SH-SY5Y (cell line): Measurements from ENCODE around the gene TMEM150C.

ENCODE experiments used
- GATA2 ChIP-seq: IDR thresholded peaks from 2 replicates; pipeline ENCODE4 v1.6.1; 2011; ENCODE audit warnings: mild to moderate bottlenecking, low read depth, low read length
- GATA3 ChIP-seq: IDR thresholded peaks from 2 replicates; pipeline ENCODE4 v1.6.1; 2011; ENCODE audit warnings: low read depth, mild to moderate bottlenecking, low read length, moderate library complexity

TMEM150C gene

DNA sequence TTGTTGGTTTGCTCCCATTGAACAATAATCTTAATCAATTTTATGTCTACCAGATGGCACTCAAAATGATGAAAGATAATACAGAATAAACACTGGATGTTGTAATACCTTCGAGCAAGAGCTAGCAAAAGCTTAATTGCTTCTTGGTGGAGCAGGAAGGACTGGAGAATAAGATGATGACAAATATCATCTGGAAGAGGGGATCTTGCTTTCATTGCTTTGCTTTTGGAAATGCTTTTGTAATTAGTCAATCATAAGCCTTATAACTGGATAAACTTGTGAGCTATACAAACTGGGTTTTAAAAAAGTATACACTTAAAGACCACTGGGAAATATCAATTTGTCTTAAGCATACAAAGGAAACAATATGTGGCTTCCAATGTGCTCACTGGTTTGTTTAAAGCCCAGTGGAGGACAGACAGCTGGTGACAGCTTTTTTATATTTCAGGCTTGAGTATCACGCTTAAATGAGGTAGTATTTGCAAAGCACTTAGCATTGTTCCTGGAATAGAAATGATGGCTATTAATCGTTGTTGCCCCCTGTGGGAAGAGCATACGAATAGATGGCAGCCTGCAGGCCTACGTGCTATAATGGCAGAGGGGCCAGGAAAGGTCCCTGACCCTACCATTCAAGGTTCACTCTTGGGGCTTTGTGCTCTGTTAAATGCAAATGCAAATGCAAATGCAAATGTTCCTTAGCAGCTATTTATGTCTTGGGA, 61.2 kb downstream of the TMEM150C start:
- TF ChIP-seq GATA2 (no peak), GATA3 (no peak)

DNA sequence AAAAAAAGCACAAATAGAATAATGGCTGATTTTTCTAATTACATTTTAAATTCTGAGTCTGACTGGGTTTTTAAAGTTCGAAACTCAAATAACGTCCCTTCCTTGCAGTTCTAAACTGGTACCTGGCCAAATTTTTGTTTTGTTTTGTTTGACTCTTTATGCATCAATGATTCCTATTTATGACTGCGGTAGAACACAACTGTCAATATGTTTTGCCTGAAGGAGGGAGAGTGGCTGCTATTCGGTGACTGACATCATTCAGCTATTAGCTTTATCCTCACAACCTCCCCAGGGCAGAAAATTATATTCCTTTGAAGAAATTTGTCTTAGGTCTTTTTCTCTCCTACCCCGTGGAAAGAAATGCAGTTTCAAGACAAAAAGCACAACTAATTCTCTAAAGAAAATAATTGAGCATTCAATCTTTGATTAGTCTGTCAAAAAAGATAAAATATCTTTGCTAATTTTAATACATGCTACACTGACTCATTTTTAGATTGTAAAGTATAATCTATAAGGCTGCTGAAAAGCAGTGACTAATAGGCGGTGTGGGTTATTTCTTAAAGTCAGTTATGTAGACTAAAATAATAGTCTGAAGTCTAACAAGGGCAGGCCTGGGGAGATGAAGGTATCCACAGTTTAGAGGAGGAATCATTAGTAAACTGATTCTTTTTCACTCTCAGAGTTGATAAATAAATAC, 61.9 kb downstream of the TMEM150C start:
- TF ChIP-seq GATA2 (no peak), GATA3 (no peak)

- TF ChIP-seq GATA3 (no peak), GATA2 (no peak)
Measured at GRCh38 chr4:82496349-82496748, 65.4 kb downstream of the TMEM150C start.

DNA sequence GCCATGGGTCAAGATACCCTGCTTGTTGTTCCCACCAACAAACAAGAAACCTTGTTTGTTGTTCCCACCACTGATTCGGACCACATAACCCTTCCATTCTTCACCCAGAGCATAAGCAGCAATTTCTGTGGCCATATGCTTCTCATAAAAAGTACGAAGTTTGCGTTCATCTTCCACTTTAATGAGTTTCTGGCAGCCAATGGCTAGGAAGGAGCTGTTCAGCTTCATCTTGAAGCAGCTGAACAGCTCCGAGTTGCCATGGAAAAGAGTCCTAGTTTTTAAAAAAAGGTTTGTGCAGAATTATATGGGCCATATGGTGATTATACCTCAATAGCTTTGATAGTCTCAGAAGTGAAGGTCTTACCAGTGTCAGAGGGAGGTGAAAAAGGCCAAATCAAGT, 66.1 kb downstream of the TMEM150C start:
- TF ChIP-seq GATA2: no peak
- no peak for TF ChIP-seq GATA3

DNA sequence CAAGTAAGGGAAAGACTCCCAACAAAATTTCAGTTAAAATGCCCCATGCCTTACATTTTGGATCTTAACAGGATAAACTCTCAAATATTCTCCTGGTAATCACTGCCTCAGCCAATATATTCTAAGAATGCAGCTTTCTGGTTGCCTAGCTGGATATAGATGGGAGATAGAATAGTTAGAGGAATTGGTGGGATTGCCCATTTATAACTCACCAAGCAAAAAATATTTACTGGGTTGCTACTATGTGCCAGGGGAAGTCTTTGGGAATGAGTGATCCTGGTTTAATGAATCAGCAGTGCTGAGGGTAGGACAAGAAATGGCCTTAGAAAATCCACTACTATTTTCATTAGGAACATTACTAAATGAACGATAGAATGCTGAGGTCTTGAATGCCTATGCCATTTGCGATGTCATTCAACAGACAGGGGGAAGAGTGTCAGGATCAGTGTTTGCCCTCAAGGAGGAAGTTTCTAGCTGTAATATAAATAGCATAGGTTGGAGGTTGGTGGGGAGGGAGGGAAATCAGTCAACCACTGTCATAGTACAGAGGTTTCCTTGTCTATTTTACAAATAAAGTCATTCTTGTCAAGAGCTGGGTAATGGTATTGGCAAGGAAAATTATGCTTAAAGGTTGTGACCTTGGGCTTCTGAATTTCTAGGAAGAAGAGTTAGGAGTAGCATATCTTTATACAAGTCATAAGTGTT, 67.9 kb downstream of the TMEM150C start:
- TF ChIP-seq GATA2: no peak

GRCh38 chr4:82491251-82491960, 70.4 kb downstream of the TMEM150C start:
- TF ChIP-seq GATA3 (no peak), GATA2 (no peak)

DNA sequence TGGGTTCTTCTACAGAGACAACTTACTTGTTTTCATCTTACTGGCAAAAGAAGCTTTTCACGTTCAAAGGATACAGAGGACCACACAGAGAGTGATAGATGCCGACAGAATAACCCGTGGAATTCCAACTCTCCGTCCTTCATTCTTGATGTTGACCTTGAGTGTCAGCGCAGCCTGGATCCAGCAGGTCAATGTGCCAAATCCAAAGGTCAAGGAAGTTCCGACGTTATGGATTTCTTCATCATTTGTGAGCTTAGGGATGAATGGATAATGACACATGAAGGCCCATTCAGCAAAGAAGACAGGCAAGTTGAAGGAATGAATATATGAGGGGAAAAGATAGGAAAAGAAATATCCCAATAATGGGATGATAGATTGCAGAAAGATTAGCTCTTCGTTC, 71.8 kb downstream of the TMEM150C start:
- TF ChIP-seq GATA2: no peak

DNA sequence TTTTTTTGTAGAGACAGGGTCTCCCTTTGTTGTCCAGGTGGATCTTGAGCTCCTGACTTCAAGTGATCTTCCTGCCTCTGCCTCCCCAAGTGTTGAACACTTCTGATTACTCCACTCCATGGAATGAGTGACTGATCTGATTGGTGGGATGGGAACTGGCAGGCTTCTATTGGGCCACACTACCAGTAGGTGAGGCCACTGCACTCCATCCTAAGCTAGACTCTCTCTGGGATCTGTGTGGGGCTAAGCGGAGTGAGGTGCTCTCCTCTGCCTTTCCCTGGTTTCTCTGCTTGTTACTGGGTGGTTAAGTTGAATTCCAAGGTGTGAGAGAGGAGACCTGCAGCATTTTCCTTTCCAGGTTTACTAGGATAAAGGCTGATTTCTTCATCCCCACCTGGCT, 72.7 kb downstream of the TMEM150C start:
- TF ChIP-seq GATA3 (no peak), GATA2 (no peak)

- TF ChIP-seq GATA3 (no peak), GATA2 (no peak)
Measured at GRCh38 chr4:82484996-82485783, 76.6 kb downstream of the TMEM150C start.

GRCh38 chr4:82482387-82482786, 79.4 kb downstream of the TMEM150C start:
- no peak for TF ChIP-seq GATA2

DNA sequence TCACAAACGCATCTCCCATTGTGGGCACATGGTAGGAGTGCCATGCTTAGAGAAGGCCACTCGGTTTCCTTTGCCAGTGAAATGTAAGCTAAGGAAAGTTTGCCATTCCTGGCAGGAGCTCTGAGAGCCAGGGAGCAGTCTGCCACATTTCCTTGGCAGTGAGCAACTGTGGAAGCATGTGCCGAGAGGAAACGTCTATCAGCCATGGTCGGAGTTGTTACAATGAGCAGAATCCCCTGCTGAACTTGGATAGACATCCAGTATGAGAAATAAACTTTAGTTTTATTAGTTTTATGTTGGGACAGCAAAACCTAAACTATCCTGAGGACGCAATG, 80.3 kb downstream of the TMEM150C start:
- TF ChIP-seq GATA2 (no peak), GATA3 (no peak)

GRCh38 chr4:82480771-82481505, 80.8 kb downstream of the TMEM150C start:
- TF ChIP-seq GATA3 (no peak), GATA2 (no peak)

- TF ChIP-seq GATA2 (no peak), GATA3 (no peak)
Measured at GRCh38 chr4:82479562-82479961, 82.2 kb downstream of the TMEM150C start.
